ENCODE results near the gene FAM83G.

Gene FAM83G

DNA sequence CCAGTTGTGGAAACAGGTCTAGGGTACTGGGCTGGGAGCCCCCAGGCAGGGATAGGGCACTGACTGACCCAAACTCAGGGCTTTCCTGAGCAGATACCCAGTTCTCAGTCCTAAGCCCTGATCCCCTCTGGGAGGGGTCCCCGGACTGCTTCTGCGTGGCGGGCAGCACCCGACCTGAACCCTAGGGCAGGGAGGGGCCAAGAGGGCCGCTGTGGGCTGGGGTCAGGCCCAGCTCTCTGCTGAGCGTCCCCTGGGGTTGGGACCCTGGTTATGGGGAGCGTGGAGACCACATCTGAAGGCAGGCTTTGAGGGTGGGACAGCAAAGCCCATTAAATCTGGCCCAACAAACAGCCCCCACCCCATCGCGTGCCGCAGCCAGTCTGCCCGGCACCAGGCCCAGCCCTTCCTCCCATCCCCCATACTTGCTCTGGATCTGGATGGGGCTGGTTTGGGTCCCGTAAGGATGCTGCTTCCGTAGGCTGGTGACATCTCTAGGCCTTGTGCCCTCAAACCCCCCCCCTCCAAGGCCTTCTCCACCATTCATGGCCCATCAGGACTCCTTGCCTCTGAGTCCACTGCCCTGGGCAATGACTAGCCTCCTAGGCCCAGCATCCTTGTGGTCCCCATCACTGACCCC, 691 bp upstream of the FAM83G start:
- TF ChIP-seq, protein P1, sequence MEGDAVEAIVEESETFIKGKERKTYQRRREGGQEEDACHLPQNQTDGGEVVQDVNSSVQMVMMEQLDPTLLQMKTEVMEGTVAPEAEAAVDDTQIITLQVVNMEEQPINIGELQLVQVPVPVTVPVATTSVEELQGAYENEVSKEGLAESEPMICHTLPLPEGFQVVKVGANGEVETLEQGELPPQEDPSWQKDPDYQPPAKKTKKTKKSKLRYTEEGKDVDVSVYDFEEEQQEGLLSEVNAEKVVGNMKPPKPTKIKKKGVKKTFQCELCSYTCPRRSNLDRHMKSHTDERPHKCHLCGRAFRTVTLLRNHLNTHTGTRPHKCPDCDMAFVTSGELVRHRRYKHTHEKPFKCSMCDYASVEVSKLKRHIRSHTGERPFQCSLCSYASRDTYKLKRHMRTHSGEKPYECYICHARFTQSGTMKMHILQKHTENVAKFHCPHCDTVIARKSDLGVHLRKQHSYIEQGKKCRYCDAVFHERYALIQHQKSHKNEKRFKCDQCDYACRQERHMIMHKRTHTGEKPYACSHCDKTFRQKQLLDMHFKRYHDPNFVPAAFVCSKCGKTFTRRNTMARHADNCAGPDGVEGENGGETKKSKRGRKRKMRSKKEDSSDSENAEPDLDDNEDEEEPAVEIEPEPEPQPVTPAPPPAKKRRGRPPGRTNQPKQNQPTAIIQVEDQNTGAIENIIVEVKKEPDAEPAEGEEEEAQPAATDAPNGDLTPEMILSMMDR (conservative IDR thresholded peaks at IDR 0.05; ENCODE audit: low read depth, low read length): no peak
- H3K4me3 ChIP-seq (ENCODE audit: low read length): peak overlapping the region; percentile 51
- DNase-seq (ENCODE audit: low read depth): no peak

DNA sequence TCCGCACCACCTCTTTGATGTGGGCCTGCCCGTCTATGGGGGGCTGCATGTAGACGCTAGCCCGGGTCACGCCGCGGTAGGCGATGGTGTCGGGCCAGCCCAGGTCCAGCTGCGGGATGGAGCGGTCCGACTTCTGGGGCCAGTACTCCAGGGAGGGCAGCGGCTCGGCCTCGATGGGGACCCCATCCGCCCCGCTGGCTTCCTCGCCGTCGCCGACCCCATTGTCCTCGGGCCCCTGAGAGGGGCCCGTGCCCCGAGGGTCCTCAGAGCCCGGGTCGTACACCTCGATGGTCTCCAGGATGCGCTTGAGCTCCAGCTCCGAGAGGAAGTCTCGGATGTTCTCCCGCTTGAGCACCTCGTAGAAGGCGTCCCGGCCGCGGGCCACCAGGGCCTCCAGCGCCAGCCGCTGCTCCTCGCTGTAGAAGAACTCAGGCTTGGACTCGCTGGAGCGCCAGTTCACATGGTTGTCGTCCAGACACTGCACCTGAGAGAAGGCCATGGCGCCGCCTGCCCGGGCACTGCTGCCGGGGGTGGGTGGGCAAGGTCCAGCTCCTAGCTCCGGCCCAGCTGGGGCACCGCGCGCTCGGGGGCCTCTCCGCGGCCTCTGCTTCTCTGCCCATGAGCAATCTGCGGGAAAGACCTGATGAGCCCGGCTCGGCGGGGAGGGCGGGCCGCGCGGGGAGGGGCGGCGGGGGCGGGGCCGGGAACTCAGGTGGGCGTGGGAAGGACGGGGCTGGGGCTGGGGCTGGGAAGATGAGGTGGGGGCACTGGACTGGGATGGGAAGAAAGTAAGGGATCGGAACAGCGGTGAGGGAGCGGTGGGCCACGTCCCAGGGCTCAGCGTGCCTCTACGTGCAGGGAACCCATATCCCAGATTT, 782 bp downstream of the FAM83G start:
- no peak for DNase-seq (ENCODE audit: low read depth)
- TF ChIP-seq, protein P1 (conservative IDR thresholded peaks at IDR 0.05; ENCODE audit: low read depth, low read length): no peak
- peak overlapping the region; percentile 72 for H3K4me3 ChIP-seq (ENCODE audit: low read length)

DNA sequence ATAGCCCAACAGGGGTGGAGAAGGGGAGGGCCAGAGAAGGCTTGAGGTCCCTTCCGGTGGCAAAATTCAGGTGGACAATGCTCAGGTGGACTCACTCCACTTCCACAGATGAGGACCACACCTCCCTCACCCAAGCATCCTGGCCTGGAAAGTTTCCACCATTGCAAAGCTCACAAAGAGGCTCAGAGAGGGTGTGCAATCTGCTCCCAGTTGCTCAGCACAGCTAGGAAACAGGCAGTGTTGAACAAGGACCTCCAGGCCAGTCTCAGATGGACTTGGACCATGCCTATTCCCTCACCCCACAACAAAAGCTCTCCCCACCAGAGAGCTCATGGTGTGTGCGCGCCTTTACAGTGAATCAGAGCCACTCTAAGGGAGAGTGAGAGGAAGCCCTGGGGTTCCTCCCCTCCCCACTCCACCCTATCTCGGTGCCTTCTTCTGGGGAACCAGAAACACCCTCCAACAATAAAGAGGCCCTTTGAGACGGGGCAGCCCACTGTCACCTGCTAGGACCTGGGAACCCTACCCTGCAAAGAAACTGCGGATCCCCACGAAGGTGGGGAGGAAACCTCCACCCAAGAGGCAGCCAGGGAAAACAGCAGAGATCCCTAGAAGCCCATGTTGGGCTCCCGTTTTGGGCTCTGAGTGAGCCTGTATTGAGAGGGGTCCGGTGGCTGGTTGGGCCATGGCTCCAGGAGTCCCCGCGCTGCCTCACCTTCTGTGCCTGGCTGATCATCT, 1.6 kb downstream of the FAM83G start:
- DNase-seq (ENCODE audit: low read depth): no peak
- TF ChIP-seq, protein P1 (conservative IDR thresholded peaks at IDR 0.05; ENCODE audit: low read depth, low read length): no peak
- peak overlapping the region; percentile 72 for H3K4me3 ChIP-seq (ENCODE audit: low read length)

DNA sequence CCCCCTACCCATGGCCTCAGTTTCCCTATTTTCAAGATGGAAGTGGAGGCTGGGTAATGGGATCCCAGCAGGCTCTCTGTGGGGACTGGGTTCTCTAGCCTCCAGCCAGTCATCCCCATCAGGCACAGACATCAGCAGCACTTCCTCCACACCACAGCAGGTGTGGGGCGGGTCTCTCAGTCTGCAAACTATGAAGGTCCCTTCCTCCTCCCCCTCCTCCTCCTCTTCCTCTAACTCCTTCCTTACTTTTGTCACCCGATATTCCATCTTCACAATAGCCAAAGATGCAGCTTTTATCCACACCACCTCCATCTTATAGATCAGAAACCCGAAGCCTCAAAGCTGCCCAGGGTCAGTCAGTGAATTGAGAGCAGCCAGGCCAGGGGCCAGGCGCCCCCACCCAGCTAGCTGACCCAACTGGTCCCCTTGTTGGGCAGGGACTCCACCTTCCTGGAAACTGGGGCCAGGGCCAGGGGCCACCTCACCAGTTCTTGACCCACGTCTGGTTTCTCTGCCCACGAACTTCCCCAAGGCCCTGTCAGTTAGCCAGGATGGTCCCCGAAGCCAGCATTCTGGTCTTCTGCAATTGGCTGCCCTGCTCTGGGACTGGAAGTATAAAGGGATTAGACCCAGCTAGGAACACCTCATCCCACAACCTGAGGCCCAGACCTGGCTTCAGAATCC, 2.5 kb downstream of the FAM83G start:
- DNase-seq (ENCODE audit: low read depth): no peak
- TF ChIP-seq, protein P1 (conservative IDR thresholded peaks at IDR 0.05; ENCODE audit: low read depth, low read length): no peak
- peak overlapping the region; percentile 72 for H3K4me3 ChIP-seq (ENCODE audit: low read length)

DNA sequence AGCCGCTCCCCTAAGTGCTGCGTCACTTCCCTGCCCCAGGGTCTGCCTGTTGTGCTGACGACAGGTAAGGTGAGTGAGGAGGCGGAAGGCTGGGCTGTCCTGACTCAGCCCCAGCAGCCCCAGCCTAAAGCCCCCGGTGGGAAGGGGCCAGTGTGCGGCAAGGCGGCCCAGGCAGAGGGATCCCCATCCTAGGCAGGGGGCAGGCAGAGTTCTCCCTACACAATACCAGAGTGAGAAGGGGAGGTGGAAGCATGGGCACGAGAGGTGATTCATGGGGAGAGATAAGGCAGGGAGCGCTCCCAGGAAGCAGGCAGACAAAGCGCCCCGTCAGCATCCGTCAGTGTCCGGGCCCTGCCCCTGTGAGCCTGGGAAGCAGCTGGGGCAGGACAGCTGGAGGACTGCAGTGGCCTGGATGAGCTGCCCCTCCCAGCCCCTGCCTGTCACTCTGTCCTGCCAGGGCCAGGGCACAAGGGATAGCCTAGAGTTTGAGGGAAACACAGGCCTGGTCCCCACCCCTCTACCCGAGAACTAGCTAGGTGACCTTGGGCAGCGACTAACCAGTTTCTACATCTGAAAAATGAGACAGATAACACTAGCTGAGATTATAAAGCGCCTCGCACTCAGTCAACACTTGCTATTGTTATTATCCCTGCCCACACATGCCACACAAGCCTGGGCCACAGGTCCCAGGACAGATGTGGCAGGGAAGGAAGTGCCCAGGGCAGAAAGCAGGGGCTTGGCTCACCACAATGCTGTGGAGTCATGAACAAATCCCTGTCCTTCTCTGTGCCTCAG, 3.8 kb downstream of the FAM83G start:
- no peak for DNase-seq (ENCODE audit: low read depth)
- TF ChIP-seq, protein P1 (conservative IDR thresholded peaks at IDR 0.05; ENCODE audit: low read depth, low read length): no peak
- H3K4me3 ChIP-seq (ENCODE audit: low read length): no peak overlapping the region

DNA sequence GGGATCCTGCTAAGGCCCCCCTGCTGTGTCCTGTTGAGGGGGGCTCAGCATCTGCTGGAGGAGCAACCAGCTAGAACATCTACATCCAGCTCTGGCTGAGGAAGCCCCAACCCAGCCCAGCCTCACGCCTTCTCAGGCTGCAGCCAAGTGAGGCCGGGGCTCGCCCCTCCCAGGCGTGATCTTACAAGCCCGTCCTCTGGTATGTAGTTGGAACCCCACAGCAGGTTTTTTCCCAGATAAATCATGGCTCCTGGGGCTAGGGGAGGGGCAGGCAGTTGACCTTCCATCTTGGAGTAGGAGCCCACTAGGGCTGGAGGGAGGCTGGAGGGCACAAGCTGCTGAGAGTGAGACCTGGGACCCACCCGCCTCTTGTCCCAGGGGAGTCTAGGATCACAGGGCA, 4.7 kb downstream of the FAM83G start:
- DNase-seq (ENCODE audit: low read depth): no peak
- TF ChIP-seq, protein P1 (conservative IDR thresholded peaks at IDR 0.05; ENCODE audit: low read depth, low read length): no peak
- H3K4me3 ChIP-seq (ENCODE audit: low read length): no peak overlapping the region
